Loucy (cell line): ENCODE results near the gene CLINT1.

Source experiments
- H2AFZ ChIP-seq: fragments of 200-600 bp; sonication (generic); 2 replicates; pipeline ENCODE4 v1.6.0; 2016; ENCODE audit warnings: antibody characterized with exemption, mild to moderate bottlenecking, low read length, moderate library complexity
- H3F3A ChIP-seq: fragments of 200-600 bp; 2 replicates; pipeline ENCODE4 v1.6.0; 2016; ENCODE audit warnings: antibody characterized with exemption, low read depth, mild to moderate bottlenecking
- H3K27me3 ChIP-seq: fragments of 200-600 bp; sonication (generic); 2 replicates; pipeline ENCODE4 v1.6.1; 2014; ENCODE audit warnings: low read length, mild to moderate bottlenecking; ENCODE audit not compliant: insufficient read depth, poor library complexity, severe bottlenecking
- H3K36me3 ChIP-seq: fragments of 200-600 bp; sonication (generic); 2 replicates; pipeline ENCODE4 v1.6.1; 2016; ENCODE audit warnings: low read length; ENCODE audit not compliant: insufficient read depth
- H3K4me1 ChIP-seq: fragments of 200-600 bp; sonication (generic); 2 replicates; pipeline ENCODE4 v1.5.1; 2014; ENCODE audit warnings: low read length, mild to moderate bottlenecking; ENCODE audit not compliant: insufficient read depth, poor library complexity, severe bottlenecking
- H3K4me2 ChIP-seq: fragments of 200-600 bp; sonication (generic); 2 replicates; pipeline ENCODE4 v1.6.0; 2014; ENCODE audit warnings: antibody characterized with exemption, low read length, low read depth, mild to moderate bottlenecking; ENCODE audit not compliant: poor library complexity, severe bottlenecking
- H3K4me3 ChIP-seq: fragments of 200-600 bp; sonication (generic); 2 replicates; pipeline ENCODE4 v1.5.1; 2014; ENCODE audit warnings: low read length, mild to moderate bottlenecking, mixed read lengths; ENCODE audit not compliant: poor library complexity, severe bottlenecking
- H3K79me2 ChIP-seq: fragments of 200-600 bp; sonication (generic); 2 replicates; pipeline ENCODE4 v1.6.1; 2014; ENCODE audit warnings: low read length; ENCODE audit not compliant: insufficient read depth
- H3K9ac ChIP-seq: fragments of 200-600 bp; sonication (generic); 2 replicates; pipeline ENCODE4 v1.6.0; 2014; ENCODE audit warnings: mild to moderate bottlenecking, low read depth, low read length, moderate library complexity; ENCODE audit not compliant: poor library complexity, severe bottlenecking
- H3K9me2 ChIP-seq: fragments of 200-600 bp; sonication (generic); replicated peaks from 2 replicates; pipeline ENCODE4 v1.6.1; 2016; ENCODE audit warnings: low read depth, low read length, mixed read lengths
- H3K9me3 ChIP-seq: fragments of 200-600 bp; sonication (generic); 2 replicates; pipeline ENCODE4 v1.6.1; 2014; ENCODE audit warnings: mild to moderate bottlenecking, antibody characterized with exemption, low read length, low read depth; ENCODE audit not compliant: insufficient read depth
- H4K20me1 ChIP-seq: fragments of 200-600 bp; sonication (generic); 2 replicates; pipeline ENCODE4 v1.6.0; 2014; ENCODE audit warnings: antibody characterized with exemption, low read length, mild to moderate bottlenecking; ENCODE audit not compliant: insufficient read depth, poor library complexity, severe bottlenecking
- EZH2phosphoT487 ChIP-seq: fragments of 200-600 bp; IDR thresholded peaks from 2 replicates; pipeline ENCODE4 v1.6.1; 2018; ENCODE audit warnings: antibody characterized with exemption, mild to moderate bottlenecking, moderate library complexity, borderline replicate concordance
- TF ChIP-seq, protein P1 (sequence below): fragments of 200-600 bp; sonication (generic); conservative IDR thresholded peaks from 2 replicates; pipeline ENCODE4 v1.5.1; 2014; ENCODE audit warnings: mild to moderate bottlenecking, antibody characterized with exemption, low read length

The CLINT1 gene

GRCh38 chr5:157758706-157759105 is 100.2 kb downstream of the CLINT1 start:
- Histone ChIP-seq H3K9me2 (no peaks in the 10 kb centered on the region), H3K36me3 (peaks cover 3% of the 10 kb centered on the region; the same call in 1 of the 2 replicates), H3F3A (no peaks in the 10 kb centered on the region), H3K9me3 (no peaks in the 10 kb centered on the region), H3K4me1 (no peaks in the 10 kb centered on the region), H2AFZ (no peak overlapping the region), H3K27me3 (no peaks in the 10 kb centered on the region), H3K9ac (no peak overlapping the region), H3K4me2 (no peak overlapping the region), H3K79me2 (no peaks in the 10 kb centered on the region), H3K4me3 (no peak overlapping the region), H4K20me1 (no peaks in the 10 kb centered on the region)
- TF ChIP-seq, protein P1, sequence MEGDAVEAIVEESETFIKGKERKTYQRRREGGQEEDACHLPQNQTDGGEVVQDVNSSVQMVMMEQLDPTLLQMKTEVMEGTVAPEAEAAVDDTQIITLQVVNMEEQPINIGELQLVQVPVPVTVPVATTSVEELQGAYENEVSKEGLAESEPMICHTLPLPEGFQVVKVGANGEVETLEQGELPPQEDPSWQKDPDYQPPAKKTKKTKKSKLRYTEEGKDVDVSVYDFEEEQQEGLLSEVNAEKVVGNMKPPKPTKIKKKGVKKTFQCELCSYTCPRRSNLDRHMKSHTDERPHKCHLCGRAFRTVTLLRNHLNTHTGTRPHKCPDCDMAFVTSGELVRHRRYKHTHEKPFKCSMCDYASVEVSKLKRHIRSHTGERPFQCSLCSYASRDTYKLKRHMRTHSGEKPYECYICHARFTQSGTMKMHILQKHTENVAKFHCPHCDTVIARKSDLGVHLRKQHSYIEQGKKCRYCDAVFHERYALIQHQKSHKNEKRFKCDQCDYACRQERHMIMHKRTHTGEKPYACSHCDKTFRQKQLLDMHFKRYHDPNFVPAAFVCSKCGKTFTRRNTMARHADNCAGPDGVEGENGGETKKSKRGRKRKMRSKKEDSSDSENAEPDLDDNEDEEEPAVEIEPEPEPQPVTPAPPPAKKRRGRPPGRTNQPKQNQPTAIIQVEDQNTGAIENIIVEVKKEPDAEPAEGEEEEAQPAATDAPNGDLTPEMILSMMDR, result no peak
- no peak for TF ChIP-seq EZH2phosphoT487

- no peaks in the 10 kb centered on the region for H4K20me1 ChIP-seq
- no peaks in the 10 kb centered on the region for H3F3A ChIP-seq
- H2AFZ ChIP-seq, result no peak overlapping the region
- H3K4me2 ChIP-seq, result no peak overlapping the region
- no peaks in the 10 kb centered on the region for H3K9me2 ChIP-seq
- peaks cover 3% of the 10 kb centered on the region; the same call in 1 of the 2 replicates for H3K36me3 ChIP-seq
- H3K4me1 ChIP-seq, result no peaks in the 10 kb centered on the region
- no peak overlapping the region for H3K9ac ChIP-seq
- H3K9me3 ChIP-seq, result no peaks in the 10 kb centered on the region
- TF ChIP-seq, protein P1, result no peak
- TF ChIP-seq EZH2phosphoT487, result no peak
- no peak overlapping the region for H3K4me3 ChIP-seq
- no peaks in the 10 kb centered on the region for H3K27me3 ChIP-seq
- no peaks in the 10 kb centered on the region for H3K79me2 ChIP-seq
Measured at GRCh38 chr5:157756122-157756521, 102.8 kb downstream of the CLINT1 start.

DNA sequence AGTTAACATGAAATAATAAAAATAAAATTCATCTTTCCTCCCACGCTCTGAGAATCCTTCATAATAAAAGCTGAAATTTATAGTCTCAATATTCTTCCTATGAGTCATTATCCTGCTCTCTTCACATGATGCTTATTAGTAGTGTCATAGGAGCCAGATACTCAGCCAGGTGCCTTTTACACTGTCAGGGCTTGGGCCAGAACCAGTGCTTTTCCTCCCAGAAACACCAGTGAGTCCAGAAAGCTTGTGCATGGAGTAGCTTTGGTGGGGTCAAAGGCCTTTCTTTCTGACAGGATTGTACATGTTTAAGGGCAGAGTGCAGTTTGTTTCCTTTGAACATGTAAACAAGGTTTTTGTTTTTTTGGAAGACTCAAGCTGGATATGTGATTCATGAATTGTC is 108.6 kb downstream of the CLINT1 start:
- Histone ChIP-seq H3F3A (no peaks in the 10 kb centered on the region), H3K4me3 (no peak overlapping the region), H3K4me2 (no peak overlapping the region), H2AFZ (no peak overlapping the region), H4K20me1 (no peaks in the 10 kb centered on the region), H3K36me3 (peaks cover 3% of the 10 kb centered on the region; the same call in 1 of the 2 replicates), H3K9ac (no peak overlapping the region), H3K9me2 (no peaks in the 10 kb centered on the region), H3K79me2 (0 out of 2 replicates have a peak, but pooled peaks cover 3% of the 10 kb centered on the region), H3K27me3 (no peaks in the 10 kb centered on the region), H3K9me3 (no peaks in the 10 kb centered on the region), H3K4me1 (peaks cover 8% of the 10 kb centered on the region)
- TF ChIP-seq EZH2phosphoT487, result no peak
- TF ChIP-seq, protein P1, result no peak
